K562 (cell line): ENCODE data around the gene LMX1B. TPM values are rescaled to one million over a fixed set of nuclear protein-coding genes. Genes with fewer than 3 reads are reported as not detected.

Source experiments
- ATAC-seq: fragments of 200-7000 bp; cut with Tn5 transposase; 3 replicates; pipeline ENCODE4 v1.9.1; 2020; ENCODE audit warnings: moderate library complexity
- BruUV-seq: library from RNA; stranded (reverse); fragments of 400-500 nt; replicated peaks from 2 replicates; lab custom pipeline; 2021; lab: Mats Ljungman, UMichigan
- CTCF ChIA-PET: fragments of 300-600 bp; formaldehyde crosslinking; extraction: SDS; loops from one replicate; lab custom pipeline; 2021; ENCODE audit warnings: low intra/inter-chr PET ratio; lab: Yijun Ruan, JAX
- POLR2A ChIA-PET: fragments of 300-600, 350-650 bp; sonication (Branson Sonifier 250); formaldehyde crosslinking; extraction: SDS; loops from one replicate; lab custom pipeline; 2021; ENCODE audit warnings: antibody characterized with exemption, inconsistent platforms; lab: Yijun Ruan, JAX
- DNase-seq, 4 experiments: peaks; one replicate each; pipeline versions ENCODE4 v3.0.0 to v3.0.0-alpha.2; 2011 to 2018; ENCODE audit warnings: low spot score in 3 of 4, mixed read lengths in 3 of 4; ENCODE audit errors: extremely low read depth in 1 of 4
- FAIRE-seq: peaks from 2 replicates; lab custom pipeline; 2011; peaks lifted over from hg19 to GRCh38; lab: Jason Lieb, UNC
- H2AFZ ChIP-seq: 2 replicates; pipeline ENCODE4 v1.6.0; 2011; ENCODE audit warnings: low read depth, low read length, control low read depth, inconsistent platforms
- H3K27ac ChIP-seq: fragments of 200-600 bp; 3 replicates; pipeline ENCODE4 v1.8.0; 2011; ENCODE audit warnings: low read depth, mild to moderate bottlenecking, control low read depth, inconsistent platforms, low read length, moderate library complexity, mixed read lengths; ENCODE audit errors: extremely low read depth
- H3K27me3 ChIP-seq, 2 experiments: fragments of 300-600 bp in 1 of 2; 2 replicates in 1 of 2; 3 replicates in 1 of 2; pipeline versions ENCODE4 v1.6.0 to v1.8.0; 2011; ENCODE audit warnings: inconsistent platforms in 2 of 2, low read length in 2 of 2, mild to moderate bottlenecking in 1 of 2, mixed read lengths in 1 of 2, moderate library complexity in 1 of 2; ENCODE audit not compliant: control insufficient read depth in 2 of 2, insufficient read depth in 2 of 2
- H3K36me3 ChIP-seq: fragments of 300-600 bp; 3 replicates; pipeline ENCODE4 v1.8.0; 2011; ENCODE audit warnings: mild to moderate bottlenecking, low read length, inconsistent platforms; ENCODE audit not compliant: control insufficient read depth, insufficient read depth
- H3K4me1 ChIP-seq, 2 experiments: fragments of 200-600 bp in 1 of 2; replicated peaks in 1 of 2; 2 replicates in 1 of 2; 3 replicates in 1 of 2; pipeline versions ENCODE4 v1.5.1 to v1.8.0; 2011; ENCODE audit warnings: inconsistent platforms in 2 of 2, low read length in 2 of 2, mild to moderate bottlenecking in 1 of 2, mixed read lengths in 1 of 2, moderate library complexity in 1 of 2; ENCODE audit not compliant: control insufficient read depth in 2 of 2, insufficient read depth in 2 of 2
- H3K4me2 ChIP-seq: 2 replicates; pipeline ENCODE4 v1.6.1; 2011; ENCODE audit warnings: low read length, control low read depth, inconsistent platforms, mixed read lengths; ENCODE audit not compliant: insufficient read depth
- H3K4me3 ChIP-seq: fragments of 200-600 bp; sonication (generic), shearing (Covaris generic); 2 replicates; pipeline ENCODE4 v1.5.1; 2016; ENCODE audit warnings: control low read depth, inconsistent platforms
- H3K79me2 ChIP-seq: fragments of 200-600 bp; 3 replicates; pipeline ENCODE4 v1.8.0; 2011; ENCODE audit warnings: low read length, inconsistent platforms; ENCODE audit not compliant: control insufficient read depth, insufficient read depth
- H3K9ac ChIP-seq, 2 experiments: 2 replicates each; pipeline versions ENCODE4 v1.6.0 to v1.6.1; 2011; ENCODE audit warnings: low read depth in 2 of 2, low read length in 2 of 2, control low read depth in 1 of 2, inconsistent platforms in 1 of 2, mild to moderate bottlenecking in 1 of 2, mixed read lengths in 1 of 2; ENCODE audit not compliant: insufficient read depth in 1 of 2
- H3K9me1 ChIP-seq: one replicate; pipeline ENCODE4 v1.6.0; 2011; ENCODE audit warnings: inconsistent platforms, mild to moderate bottlenecking, low read length, moderate library complexity; ENCODE audit not compliant: control insufficient read depth, insufficient read depth
- H3K9me3 ChIP-seq: replicated peaks from 2 replicates; pipeline ENCODE4 v1.5.1; 2011; ENCODE audit warnings: low read depth, low read length, inconsistent platforms; ENCODE audit not compliant: control insufficient read depth, insufficient read depth
- H4K20me1 ChIP-seq: replicated peaks from 2 replicates; pipeline ENCODE4 v1.6.1; 2011; ENCODE audit warnings: low read length, inconsistent platforms, mixed read lengths; ENCODE audit not compliant: control insufficient read depth, insufficient read depth
- ERF ChIP-seq: fragments of 450-650 bp; formaldehyde crosslinking; IDR thresholded peaks from 2 replicates; pipeline ENCODE4 v1.4.0; 2020; ENCODE audit warnings: mild to moderate bottlenecking, mixed read lengths
- FIP1L1 ChIP-seq: fragments of 200-400 bp; formaldehyde crosslinking; IDR thresholded peaks from 2 replicates; pipeline ENCODE4 v1.6.1; 2018; ENCODE audit warnings: mild to moderate bottlenecking, low read depth, low read length; ENCODE audit not compliant: poor library complexity, severe bottlenecking
- FOXJ2 ChIP-seq: fragments of 200-800 bp; sonication (Bioruptor generic); IDR thresholded peaks from 2 replicates; pipeline ENCODE4 v1.6.1; 2016; ENCODE audit warnings: missing genetic modification characterization, missing compliant biosample characterization
- NCOR1 ChIP-seq: fragments of 450-650 bp; IDR thresholded peaks from 2 replicates; pipeline ENCODE4 v1.6.1; 2016; ENCODE audit warnings: mild to moderate bottlenecking, moderate library complexity
- NFATC3 ChIP-seq: fragments of 450-650 bp; IDR thresholded peaks from 2 replicates; pipeline ENCODE4 v1.6.1; 2017; ENCODE audit warnings: mild to moderate bottlenecking
- SOX6 ChIP-seq: fragments of 450-650 bp; IDR thresholded peaks from 2 replicates; pipeline ENCODE4 v1.6.1; 2014; ENCODE audit warnings: mild to moderate bottlenecking
- TCF15 ChIP-seq: fragments of 250-450 bp; sonication (Bioruptor Pico); IDR thresholded peaks from 2 replicates; pipeline ENCODE4 v1.8.0; 2022; ENCODE audit warnings: moderate library complexity, mild to moderate bottlenecking, inconsistent platforms
- U2AF2 ChIP-seq: fragments of 200-400 bp; formaldehyde crosslinking; optimal IDR thresholded peaks from 2 replicates; pipeline ENCODE3; 2017; ENCODE audit warnings: low read depth, mild to moderate bottlenecking, low read length
- ZNF174 ChIP-seq: fragments of 250-450 bp; sonication (Bioruptor Pico); IDR thresholded peaks from 2 replicates; pipeline ENCODE4 v1.4.0; 2020; ENCODE audit warnings: mild to moderate bottlenecking
- ZNF239 ChIP-seq: fragments of 250-450 bp; sonication (Bioruptor Pico); IDR thresholded peaks from 2 replicates; pipeline ENCODE4 v1.4.0; 2020; ENCODE audit warnings: mild to moderate bottlenecking
- ZNF75A ChIP-seq: fragments of 450-650 bp; formaldehyde crosslinking; IDR thresholded peaks from 2 replicates; pipeline ENCODE4 v1.4.0; 2020; ENCODE audit warnings: mild to moderate bottlenecking
- WGBS: fragments of 100-300 bp; shearing (Covaris generic); methylation state at CpG from one replicate; pipeline ENCODE4 v1.1.6; 2016; ENCODE audit warnings: low coverage, mixed read lengths; ENCODE audit not compliant: insufficient coverage; ENCODE audit errors: missing lambda C conversion rate; 5-methylcytosine and 5-hydroxymethylcytosine counted together
- in situ Hi-C: fragments of 300-500 bp; cut with MboI; formaldehyde crosslinking; loops from 4 replicates; pipeline ENCODE4 v1.15.0; 2018; ENCODE audit warnings: inconsistent platforms, mixed read lengths
- intact Hi-C: fragments of 100-400 bp; cut with micrococcal nuclease; formaldehyde crosslinking; loops from 2 replicates; pipeline ENCODE4 v1.14.2; 2022
- polyA plus RNA-seq, 8 experiments: library from polyadenylated mRNA; depleted of rRNA in 4 of 8; stranded (reverse) in 5 of 8; unstranded in 3 of 8; fragments of >200 nt; fragmentation: Nextera tagmentation in 2 of 8; fragmentation: Illumina TruSeq in 1 of 8; extraction: Ambion mirVana in 2 of 8; extraction: Trizol in 1 of 8; gene quantifications; 2 replicates each; pipeline versions ENCODE4 v1.2.1 to v1.2.3, GENCODE V29; 2011 to 2014; ENCODE audit warnings: inconsistent platforms in 1 of 8, missing spikeins in 1 of 8
- total RNA-seq, 7 experiments: library from RNA; depleted of rRNA in 6 of 7; stranded (reverse); fragments of >200 nt in 6 of 7; fragmentation: Illumina TruSeq in 2 of 7; extraction: Trizol in 2 of 7; gene quantifications; 2 replicates each; pipeline versions ENCODE4 v1.2.1 to v1.2.3, GENCODE V29; 2011 to 2021; ENCODE audit warnings: low replicate concordance in 1 of 7

Gene LMX1B
- total and polyA plus RNA-seq, 9 of the 15 experiments (the other 6 are each of a cell fraction or from before 2014, with no cell fraction given): not detected

GRCh38 chr9:126697330-126697729, 83.6 kb downstream of the LMX1B start:
- Histone ChIP-seq H3K79me2 (no peaks in the 10 kb centered on the region), H3K9me1 (no peaks in the 10 kb centered on the region), H4K20me1 (peaks cover 33% of the 10 kb centered on the region), H3K36me3 (no peaks in the 10 kb centered on the region), H3K4me2 (no peak overlapping the region), H2AFZ (no peak overlapping the region), H3K27ac (no peak overlapping the region), H3K27me3 (peaks cover 0 to 53% of the 10 kb centered on the region in 2 experiments; a peak in 2 of 5 replicates), H3K9me3 (no peaks in the 10 kb centered on the region; the same call in 1 of the 2 replicates), H3K9ac (no peak overlapping the region), H3K4me1 (peaks cover 0 to 2% of the 10 kb centered on the region in 2 experiments; a peak in 2 of 5 replicates), H3K4me3 (no peak overlapping the region)
- ChIA-PET POLR2A (interaction anchor here (0.7 kb wide), 1 partner anchor 91 kb away, joined by 3 read pairs; no protein-coding TSS in a partner anchor), CTCF (no interaction called here)
- no TSS peak for BruUV-seq
- no peak for FAIRE-seq
- no peak for DNase-seq
- intact Hi-C loops: no loop called here
- 0% methylated on average over 3 of the region's 3 CpGs for WGBS
- TF ChIP-seq FOXJ2 (tag) (no peak), SOX6 (no peak), NCOR1 (no peak), ZNF174 (CRISPR knock-in tag) (no peak), ZNF75A (no peak), FIP1L1 (no peak), NFATC3 (no peak), ERF (CRISPR knock-in tag) (no peak), TCF15 (CRISPR knock-in tag) (no peak), ZNF239 (CRISPR knock-in tag) (no peak), U2AF2 (no peak)
- ATAC-seq: no peak
- in situ Hi-C loops: loop anchor here (10.0 kb wide), 1 partner anchor 193 kb away; no protein-coding TSS in a partner anchor
